GM12873 (cell line): ENCODE data around the gene XNDC1N.

ENCODE experiments used
- CTCF ChIP-seq: IDR thresholded peaks from 2 replicates; pipeline ENCODE4 v1.5.1; 2012; ENCODE audit warnings: low read depth, mild to moderate bottlenecking, moderate library complexity, low read length, control low read depth; ENCODE audit not compliant: insufficient read depth; ENCODE audit errors: missing control alignments

Gene XNDC1N

GRCh38 chr11:71940561-71941219 lies 12.3 kb upstream of the XNDC1N start:
- TF ChIP-seq CTCF = no peak

- TF ChIP-seq CTCF = no peak
These were observed 9.4 kb upstream of the XNDC1N start for GRCh38 chr11:71937826-71938225.

GRCh38 chr11:71936825-71937224 lies 8.4 kb upstream of the XNDC1N start:
- no peak for TF ChIP-seq CTCF

GRCh38 chr11:71935338-71935925 lies 7.0 kb upstream of the XNDC1N start:
- no peak for TF ChIP-seq CTCF

GRCh38 chr11:71934213-71934612 lies 5.8 kb upstream of the XNDC1N start:
- peak; percentile 45 for TF ChIP-seq CTCF

- no peak for TF ChIP-seq CTCF
These were observed 4.9 kb upstream of the XNDC1N start for GRCh38 chr11:71933141-71933933.

GRCh38 chr11:71931245-71931602 lies 2.8 kb upstream of the XNDC1N start:
- no peak for TF ChIP-seq CTCF
